Activated effector memory CD4-positive, alpha-beta T cell treated with anti-CD3 and anti-CD28 coated beads, Interleukin-2, amount 50 U/mL, for 16 hours (primary cell): Measurements from ENCODE around the gene CCDC17.

ENCODE experiments used
- DNase-seq: peaks from one replicate; pipeline ENCODE4 v3.0.0-alpha.2; 2020

Gene CCDC17

DNA sequence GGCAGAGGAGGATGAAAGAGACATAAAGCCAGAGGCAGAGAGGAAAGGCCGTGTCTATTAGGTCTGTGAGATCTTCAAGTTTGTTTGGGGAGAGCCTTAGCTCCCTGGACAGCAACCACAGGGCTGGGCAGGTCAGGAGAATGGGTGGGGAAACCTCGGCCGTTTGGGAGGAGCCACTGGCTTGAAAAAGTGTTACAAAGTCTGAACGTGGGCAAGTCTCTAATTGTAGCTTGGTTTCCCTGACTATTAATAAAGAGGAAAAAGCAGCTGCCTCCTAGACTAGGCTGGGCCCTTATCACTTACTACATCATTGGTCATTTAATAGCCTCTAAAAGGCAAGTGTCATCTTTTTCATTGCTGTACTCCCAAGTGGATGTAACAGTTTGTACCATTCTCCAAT lies at the start of gene CCDC17:
Gene CCDC17 (minus strand): TSS at position 83 of the 400 bp plus-strand sequence. CDS start 145 bp downstream, outside the sequence.
- DNase-seq, result no peak

DNA sequence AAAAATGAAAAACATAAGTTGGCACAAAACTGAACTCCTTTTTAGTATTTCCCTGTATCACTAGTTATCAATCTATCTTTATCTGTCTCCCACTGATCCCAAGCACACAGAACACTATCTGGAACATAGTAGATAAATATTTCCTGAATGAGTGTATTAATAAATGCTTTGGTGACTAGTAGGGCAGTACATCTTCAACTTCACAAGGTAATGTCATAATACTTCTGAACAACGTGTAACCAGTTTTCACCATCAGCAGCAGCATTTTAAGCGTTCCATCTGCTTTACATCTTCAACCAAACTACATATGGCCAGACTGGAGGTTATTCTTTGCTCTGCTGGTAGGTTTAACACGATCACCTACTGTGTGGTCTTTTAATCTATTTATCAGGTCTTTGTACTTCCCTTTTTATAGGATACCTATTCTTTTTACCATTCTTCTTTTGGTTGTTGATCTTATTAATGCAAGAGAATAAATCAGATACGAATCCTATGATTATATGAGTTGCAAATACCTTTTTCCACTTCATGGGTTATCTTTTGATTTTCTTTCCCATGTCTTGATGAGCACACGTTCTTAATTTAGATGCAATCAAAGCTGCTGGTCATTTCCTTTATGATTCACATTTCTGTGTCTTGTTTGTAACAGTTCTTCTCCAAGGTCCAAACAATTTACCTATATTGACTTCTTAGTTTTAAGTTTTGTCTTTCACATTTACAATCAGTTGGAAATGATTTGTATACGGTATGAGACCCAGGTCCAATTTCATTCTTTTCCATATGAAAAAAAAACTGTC lies 46.2 kb upstream of the CCDC17 start:
- DNase-seq, result no peak

DNA sequence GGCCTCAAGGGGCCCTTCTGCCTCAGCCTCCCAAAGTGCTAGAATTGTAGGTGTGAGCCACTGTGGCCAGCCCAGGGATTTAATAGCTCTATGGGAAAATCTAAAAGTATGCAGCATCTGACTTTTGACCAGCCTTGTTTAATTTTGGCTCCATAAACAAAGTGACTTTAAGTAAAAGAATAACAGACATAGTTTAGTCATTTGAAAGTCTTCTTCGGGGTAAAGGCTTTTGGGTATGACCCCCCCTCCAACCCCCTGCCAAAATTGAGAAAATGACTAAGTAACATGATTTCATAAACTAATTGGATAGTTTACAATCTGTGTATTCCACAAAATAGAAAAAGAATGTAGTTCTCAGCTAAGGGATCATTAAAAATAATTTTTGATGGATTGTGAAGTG lies 45.5 kb upstream of the CCDC17 start:
- DNase-seq, result no peak

DNA sequence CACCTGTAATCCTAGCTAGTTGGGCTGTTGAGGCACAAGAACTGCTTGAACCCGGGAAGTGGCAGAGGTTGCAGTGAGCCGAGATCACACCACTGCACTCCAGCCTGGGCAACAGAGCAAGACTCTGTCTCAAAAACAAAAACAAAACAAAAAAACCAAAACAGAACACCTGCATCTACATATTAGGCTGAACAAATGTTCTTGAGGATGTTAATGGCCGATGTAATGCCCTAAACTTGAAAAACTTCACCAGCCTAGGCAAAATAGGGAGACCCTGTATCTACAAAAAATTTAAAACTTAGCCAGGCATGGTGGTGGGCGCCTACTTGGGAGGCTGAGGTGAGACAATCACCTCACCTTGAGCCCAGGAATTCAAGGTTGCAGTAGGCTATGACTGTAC lies 44.7 kb upstream of the CCDC17 start:
- DNase-seq, result no peak

DNA sequence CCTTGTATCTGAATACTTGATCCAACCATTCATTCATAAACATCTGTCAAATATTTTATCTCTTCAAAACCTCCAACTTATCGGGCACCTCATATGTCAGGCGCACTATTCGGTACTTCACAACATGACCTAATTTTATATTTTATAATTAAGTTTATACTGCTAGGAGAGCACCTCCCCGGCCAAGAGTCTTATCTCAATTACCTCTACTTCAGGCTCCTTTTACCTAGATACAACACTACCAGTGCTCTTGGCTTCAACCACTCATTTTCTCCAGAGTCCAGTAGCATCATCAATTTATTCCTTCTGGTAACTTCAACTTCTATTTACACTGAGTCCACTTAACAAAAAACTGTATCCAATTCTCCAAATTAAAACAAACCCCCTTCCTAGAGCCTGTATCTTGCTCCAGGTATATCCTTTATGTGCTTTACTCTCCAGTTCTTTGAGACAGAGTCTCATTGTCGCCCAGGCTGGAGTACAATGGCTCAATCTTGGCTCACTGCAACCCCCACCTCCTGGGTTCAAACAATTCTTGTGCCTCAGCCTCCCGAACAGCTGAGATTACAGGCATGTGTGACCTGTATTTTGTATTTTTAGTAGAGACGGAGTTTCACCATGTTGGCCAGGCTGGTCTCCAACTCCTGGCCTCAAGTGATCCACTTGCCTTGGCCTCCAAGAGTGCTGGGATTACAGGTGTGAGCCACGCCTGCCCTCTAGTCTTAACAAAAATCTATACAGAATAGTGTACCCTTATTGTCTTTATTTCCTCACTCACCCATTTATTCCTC lies 43.7 kb upstream of the CCDC17 start:
- DNase-seq, result no peak

DNA sequence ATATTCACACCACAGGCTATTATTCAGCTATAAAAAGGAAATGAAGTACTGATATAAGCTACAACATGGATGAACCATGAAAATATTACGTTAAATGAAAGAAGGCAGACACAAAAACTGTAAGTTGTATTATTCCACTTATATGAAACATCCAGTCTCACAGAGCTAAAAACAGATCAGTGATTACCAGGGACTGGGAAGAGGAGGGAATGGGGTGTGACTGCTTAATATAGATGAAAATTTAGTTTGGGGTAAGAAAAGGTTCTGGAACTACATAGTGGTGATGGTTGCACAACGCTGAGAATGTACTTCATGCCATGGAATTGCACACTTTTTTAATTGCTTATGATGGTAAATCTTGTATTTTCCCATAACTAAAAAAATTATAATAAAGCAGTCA lies 43.0 kb upstream of the CCDC17 start:
- DNase-seq, result no peak

DNA sequence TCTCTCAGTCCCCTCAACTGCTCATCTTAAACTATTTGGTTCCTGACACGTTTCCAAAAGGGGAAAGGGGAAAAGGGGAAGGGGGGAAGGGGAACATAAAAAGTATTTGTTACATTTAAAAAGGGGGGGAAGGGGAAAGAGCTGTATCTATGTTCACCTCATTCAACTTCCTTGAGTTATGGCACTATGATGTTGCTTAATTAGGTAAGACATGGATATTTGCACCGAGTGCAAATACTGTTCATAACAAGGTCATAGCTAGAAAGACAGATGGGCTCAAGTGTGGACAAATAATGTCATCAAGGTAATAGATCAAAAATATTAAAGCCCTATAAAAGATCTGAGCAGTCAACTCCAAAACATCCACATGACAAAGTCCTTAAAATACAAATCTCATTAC lies 36.5 kb upstream of the CCDC17 start:
- DNase-seq, result no peak

DNA sequence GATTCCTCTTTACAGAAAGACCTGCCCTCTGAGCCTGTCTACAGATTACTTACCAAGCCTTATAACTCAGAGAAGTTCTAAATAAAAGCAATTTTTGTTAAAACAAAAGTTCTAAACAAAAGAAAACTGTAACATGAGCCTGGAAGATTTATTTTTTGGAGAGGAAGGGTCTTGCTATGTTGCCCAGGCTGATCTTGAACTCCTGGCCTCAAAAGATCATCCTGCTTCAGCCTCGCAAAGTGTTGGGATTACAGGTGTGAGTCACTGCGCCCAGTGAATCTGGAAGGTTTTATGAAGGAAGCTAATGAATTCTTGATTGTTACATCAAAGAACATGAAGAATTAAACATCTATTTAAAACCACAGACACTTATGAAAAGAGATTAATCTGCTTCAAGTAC lies 35.4 kb upstream of the CCDC17 start:
- no peak for DNase-seq

DNA sequence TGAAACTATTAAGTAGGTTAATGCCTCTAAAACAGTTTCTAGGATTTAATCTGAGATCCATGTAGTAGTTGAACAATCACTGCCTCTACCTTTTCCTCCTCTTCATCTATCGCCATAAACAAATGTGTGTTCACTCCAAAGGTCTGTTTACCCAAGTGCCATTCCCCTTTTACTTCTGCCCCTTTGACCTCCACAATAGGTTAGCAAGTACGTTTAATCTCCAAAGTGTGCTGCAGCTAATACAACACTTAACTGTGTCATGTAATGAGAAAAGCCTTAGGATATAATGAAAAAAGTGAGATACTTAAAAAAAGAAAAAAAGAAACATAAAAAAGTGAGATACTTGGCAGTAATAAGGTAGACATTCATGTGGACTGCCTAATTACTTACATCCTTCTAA lies 34.3 kb upstream of the CCDC17 start:
- no peak for DNase-seq

DNA sequence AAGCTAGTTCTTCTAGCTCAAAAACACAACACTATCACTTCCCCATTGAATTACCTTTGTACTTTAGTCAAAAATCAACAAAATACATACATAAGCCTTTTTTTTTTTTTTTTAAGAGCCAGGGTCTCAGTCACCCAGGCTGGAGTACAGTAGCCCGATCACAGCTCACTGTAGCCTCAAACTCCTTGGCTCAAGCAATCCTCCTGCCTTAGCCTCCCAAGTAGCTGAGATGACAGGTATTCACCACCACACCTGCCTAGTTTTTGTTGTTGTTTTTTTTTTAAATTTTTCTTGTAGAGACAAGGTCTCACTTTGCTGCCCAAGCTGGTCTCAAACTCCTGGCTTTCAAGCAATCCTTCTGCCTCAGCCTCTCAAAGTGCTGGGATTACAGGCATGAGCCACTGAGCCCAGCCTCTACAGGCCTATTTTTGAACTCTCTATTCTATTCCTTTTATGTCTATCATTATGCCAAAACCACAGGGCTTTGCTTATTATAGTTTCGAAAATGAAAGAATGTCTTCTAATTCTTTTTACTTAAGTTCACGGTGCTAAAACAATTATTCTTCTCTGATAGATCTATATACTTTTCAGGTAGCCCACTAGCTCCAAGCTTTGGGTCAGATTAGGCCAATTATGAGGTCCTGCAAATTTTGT lies 32.8 kb upstream of the CCDC17 start:
- DNase-seq, result no peak

DNA sequence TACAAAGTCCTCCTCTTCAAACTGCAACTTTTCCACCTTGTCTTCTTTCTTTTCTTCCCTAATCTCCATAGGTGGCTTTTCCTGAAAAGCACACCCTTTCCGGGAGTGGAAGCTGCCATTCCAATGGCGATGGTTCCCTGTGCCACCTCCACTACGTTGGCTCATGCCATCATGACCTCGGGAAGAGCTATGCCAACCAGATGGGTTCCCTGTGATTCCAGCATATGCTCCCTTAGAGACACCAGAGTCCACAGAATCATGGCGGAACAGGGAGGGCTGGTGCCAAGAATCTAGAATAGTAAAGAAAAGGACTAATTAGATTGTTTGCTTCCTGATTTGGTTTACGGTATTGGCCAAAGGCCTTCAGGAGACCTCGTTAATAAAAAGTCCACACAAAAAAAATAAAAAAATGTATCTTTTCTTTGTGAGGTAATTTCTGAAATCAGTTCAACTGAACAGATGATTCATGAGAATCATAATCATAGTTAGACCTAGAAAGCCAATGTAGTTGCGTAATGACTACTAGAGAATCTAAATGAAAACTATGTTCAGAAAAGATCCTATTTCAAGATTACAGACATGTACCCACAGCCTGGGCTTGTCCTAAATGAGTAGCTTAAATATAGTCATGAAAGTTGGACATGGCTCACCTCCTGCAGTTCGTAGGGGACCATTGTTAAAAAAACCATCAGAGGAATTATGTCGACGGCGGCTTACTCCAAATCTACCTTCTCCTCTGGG lies 30.9 kb upstream of the CCDC17 start:
- no peak for DNase-seq

DNA sequence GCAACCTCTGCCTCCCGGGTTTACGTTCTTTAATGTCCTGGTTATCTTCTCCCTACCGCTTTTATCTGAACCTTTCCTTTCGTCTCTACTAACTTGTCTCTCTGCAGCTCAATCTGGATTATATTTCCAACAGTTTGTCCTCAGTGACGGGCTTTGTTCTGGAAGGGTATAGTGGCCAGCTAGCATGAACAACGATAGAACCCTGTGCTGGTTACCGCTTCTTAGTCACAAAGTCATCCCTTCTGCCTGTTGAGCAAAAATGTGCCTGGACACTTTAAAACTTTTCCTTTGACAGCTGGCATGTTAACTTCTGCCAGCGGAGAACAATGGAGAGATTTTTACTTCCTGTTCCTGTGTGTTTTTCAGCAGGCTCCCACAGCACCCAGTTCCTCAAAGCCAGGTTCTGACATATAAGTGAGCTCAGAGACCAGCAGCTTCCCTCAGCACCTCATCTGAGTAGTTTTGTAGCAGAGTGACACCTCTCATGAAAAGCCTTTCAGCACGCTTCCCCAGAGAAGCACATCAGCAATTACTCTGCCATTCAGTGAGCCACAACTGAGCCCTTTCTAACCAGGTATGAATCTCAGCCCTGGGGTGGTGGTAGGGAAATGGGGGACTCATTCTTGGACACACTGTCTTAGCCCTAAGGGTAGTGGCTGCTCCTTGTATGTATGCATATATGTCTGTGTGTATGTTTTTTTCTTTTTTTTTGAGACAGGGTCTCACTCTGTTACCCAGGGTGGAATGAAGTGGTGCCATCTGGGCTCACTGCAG lies 23.6 kb upstream of the CCDC17 start:
- DNase-seq, result no peak

DNA sequence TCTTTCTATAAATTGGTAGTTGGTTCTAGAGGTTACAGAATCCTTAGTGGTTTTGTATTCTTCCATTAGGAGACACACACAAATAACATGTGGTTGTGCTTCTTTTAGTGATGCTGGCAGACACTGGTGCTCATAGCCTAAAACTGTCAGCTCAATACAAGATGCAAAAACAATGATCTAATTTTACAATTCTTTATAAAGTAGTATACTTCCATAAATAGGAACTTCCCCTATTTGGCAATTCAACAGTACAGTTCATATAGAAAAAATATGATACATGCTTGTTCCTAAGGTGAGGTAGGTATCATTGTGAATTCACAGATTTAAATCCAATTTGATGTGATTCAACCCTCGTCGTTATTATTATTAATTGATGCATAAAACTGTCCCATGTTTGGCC lies 20.8 kb upstream of the CCDC17 start:
- no peak for DNase-seq

DNA sequence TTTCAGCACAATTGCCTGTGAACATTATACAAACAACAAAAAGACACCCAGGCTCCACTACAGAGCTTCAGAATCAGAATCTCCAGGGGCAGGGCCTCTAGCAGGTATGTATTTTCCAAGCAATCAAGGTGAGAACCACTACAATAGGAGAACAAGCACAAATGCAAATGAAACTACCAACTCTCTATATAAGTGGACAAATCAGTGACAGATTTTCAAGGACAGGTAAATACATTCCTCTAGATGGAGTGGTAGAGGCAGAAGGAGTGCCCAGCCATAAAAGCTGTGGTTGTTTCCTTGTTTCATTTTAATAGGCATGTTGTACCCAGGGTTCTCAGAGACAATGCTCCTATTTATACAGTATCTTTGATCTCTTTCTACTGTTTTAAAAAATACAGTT lies 20.1 kb upstream of the CCDC17 start:
- no peak for DNase-seq

DNA sequence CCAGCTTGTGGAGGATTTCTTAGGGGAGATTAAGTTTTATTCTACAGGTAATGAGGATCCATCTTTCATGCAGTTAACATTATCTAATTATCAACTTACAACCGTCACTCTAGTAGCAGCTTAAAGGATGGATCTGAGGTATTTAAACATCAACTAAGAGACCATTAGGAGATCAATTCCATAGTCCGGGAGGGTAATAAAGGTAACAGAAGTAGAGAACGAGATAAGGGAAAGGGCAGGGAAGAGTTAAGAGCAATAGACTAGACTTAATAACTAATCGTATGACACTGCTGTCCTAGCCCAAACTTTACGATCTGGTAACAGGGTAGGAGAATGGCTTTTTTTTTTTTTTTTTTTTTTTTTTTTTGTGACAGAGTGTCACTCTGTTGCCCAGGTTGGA lies 19.5 kb upstream of the CCDC17 start:
- no peak for DNase-seq

DNA sequence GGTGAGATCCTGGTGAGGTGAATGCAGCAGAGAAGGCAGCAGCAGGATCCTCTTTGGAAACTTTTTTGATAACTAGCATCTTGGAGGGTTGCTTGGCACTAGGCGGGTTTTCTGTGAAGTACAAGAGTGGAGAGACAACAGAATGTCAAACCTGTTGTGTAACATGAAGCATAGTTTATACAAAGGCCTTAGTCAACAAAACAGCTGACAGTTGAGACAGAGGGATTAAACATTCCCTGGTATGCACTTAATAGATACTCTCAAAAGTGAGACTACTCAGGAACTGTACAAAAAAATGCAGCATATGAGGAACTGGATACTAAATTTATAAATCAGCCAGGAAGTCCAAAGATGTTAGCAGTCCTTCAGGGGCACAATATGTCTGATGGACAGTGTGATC lies 16.4 kb upstream of the CCDC17 start:
- no peak for DNase-seq

DNA sequence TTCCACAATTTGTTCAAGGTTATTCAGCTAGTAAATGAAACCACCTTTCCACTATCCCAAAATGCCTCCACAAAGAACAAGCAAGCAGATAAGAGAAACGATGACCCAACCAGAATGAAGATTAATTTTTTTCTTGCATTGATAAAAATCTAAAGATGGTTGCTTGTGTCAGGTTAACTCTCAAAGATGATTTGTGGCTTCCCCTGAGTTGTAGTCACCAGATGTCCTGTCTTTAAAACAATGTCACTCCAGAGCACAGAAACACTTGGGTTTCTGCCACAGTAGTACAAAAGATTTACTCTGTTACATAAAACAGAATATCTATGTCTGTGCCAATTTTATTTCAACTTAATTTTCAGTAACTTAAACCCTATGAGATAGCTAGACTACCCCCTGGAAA lies 11.4 kb upstream of the CCDC17 start:
- DNase-seq, result no peak

DNA sequence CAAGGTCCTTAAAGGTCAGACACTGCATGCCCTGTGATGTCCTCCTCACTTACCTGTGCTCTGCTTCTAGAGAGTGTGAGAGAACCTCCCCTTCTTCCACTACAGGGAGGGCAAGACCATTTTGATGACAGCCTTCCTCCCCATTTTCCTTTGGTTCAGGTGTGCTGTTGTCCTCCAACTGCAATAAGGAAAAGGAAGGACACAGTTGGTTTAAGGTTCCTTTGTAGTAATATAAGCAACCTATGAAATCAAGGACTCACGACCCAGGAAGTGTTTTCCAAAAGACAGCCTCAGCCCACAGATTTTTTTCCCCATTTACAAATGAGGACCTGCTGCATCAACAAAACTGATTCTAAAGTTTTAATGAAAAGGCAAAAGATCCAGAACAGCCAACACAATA lies 6.6 kb upstream of the CCDC17 start:
- no peak for DNase-seq

DNA sequence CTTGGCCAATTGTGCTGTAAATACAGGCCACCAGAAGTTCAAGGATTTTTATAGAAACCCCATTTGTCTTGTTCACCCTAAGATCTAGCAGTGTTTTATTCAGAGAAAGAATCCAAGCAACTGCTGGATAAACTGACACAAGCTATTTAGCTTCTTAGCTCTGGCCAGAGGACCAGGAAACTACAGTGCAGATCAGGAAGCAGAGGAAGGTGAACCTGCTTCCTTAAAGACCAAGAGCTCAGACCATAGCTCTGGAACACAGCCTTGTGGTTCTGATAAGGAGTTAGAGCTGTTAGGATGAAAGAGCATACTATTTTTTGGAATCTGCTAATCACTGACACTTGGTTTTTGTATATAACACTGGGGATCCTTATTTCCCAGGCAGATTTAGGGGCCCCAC lies 5.2 kb upstream of the CCDC17 start:
- no peak for DNase-seq

DNA sequence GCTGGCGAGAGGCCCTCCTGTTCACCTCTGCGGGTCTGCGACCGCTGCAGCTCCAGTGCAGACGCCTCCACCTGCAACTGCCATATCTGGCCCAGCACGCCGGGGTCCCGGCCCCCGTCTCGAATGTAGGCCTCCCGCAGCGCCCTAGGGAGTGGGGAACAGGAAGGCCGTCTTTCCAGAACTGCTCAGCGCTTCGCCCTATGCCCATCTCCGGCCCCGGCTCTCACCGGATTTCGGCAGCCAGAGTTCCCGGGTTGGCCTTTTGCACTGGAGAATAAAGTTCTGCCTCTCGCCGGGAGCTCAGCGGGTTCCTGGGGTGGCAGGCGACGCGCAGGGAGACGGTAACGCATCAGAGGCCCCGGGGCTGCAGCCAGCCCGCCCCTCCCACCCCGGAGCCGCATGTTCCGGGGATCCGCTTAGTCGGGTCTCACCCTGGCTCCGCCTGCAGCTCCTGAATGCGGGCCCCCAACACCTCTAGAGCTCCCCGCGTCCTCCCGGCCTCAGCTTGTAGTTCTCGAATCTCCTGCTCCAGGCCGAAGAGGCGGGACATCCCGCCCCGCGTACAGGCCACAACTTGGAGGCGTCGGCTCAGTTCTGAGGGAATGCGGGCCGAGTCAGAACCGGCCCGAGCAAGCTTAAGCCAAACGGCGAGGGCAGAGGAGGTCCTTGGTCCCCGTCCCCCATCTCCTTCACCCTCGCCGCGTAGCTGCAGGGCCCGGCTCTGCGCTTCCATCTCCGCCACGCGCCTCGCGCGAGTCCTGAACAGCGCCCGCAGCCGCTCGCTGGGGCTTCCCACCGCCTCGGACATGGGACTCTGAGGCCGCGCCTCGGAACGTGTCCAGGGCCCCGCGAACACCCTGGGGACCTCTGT lies 1.1 kb downstream of the CCDC17 start:
- no peak for DNase-seq

DNA sequence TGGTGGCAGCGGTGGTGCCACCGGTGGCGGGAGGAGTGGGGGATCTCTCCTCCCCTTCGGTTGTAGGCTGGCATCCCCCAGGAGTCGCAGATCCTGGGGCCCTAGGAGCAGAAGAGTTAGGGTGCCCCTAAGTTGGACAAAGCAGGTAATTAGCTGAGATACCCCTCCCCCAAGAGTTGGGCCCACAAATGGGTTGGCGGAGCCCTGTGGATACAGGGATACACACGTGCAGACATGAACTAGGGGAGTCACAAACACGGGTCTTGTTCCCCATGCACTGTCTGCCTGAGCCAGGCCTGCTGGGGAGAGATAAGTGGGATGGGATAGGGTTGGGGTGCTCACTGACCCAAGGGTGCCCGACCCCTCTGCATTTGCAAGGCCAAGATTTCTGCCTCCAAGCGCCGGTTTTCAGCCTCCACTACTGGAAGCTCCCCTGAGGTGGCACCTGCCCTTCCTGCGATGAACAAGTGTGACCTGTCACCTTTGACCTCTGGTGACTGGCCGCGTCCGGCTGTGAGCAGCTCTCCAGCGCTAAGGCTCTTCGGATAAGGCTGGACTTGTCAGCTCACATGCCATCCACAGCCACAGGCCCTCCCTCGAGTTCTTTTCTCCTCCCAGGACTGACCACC lies 1.8 kb downstream of the CCDC17 start:
- no peak for DNase-seq
